ENCODE data around the gene FKBP1A. TPM values are rescaled to one million over a fixed set of nuclear protein-coding genes. Genes with fewer than 3 reads are reported as not detected.

The FKBP1A gene
- total RNA-seq, 1 experiment from 2014 or later = 196 TPM

DNA sequence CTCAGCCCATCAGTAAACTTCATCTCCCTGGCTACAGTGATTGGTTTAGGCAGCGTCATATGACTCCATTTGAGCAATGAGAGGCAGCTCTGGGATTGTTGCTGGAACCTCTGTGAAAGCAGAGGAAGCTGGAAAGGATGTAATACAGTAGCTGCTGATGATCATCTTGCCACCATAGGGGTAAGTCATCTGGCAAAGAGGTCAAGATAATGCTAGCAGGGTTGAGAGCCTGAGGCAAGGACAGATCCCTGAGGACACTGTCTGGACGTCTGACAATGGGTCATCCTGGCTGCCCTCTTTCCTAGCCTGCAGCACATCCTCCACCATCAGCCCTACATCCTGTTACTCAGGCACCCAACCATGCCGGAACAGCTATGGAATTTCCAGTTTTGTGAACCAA is 25.5 kb upstream of the FKBP1A start:
- H3K4ac ChIP-seq (ENCODE audit: low read depth, low read length) = no peak overlapping the region
- H3K56ac ChIP-seq (ENCODE audit: insufficient read length, low read depth, low read length) = no peak overlapping the region
- H3K27ac ChIP-seq (ENCODE audit: insufficient read length, low read depth, low read length) = no peak overlapping the region
- no peak overlapping the region for H4K8ac ChIP-seq (replicated peaks; ENCODE audit: insufficient read length, low read depth, low read length)
- peaks cover 6 to 12% of the 10 kb centered on the region in 2 experiments for H3K4me1 Mint-ChIP-seq
- no peak overlapping the region for H2BK120ac ChIP-seq (ENCODE audit: low read depth, low read length, poor library complexity, severe bottlenecking)
- no peaks in the 10 kb centered on the region for H3K79me2 ChIP-seq (ENCODE audit: insufficient read depth, low read length)
- WGBS (ENCODE audit: extremely low coverage, insufficient read length, low lambda C conversion rate) = no CpG with 5 or more reads among the region's 3 CpGs
- no peak overlapping the region for H3K18ac ChIP-seq (ENCODE audit: insufficient read length, low read depth, low read length)
- no peaks in the 10 kb centered on the region for H3K23me2 ChIP-seq (ENCODE audit: insufficient read length, low read depth, low read length, poor library complexity, severe bottlenecking)
- H3K27me3 Mint-ChIP-seq (ENCODE audit: low read depth) = peaks cover 9% of the 10 kb centered on the region
- H2BK15ac ChIP-seq (ENCODE audit: low read depth, low read length) = no peak overlapping the region
- H3K36me3 Mint-ChIP-seq (ENCODE audit: insufficient read depth in 1 of 3, low read depth in 3 of 3) = peaks cover 2 to 6% (median 4%) of the 10 kb centered on the region in 3 experiments; a peak in 3 of 7 replicates
- no peaks in the 10 kb centered on the region for H3K9me3 ChIP-seq (ENCODE audit: control insufficient read depth, low read depth, low read length)
- no peak overlapping the region for H2BK20ac ChIP-seq (ENCODE audit: low read depth, low read length, poor library complexity, severe bottlenecking)
- no peak overlapping the region for H3K4me2 ChIP-seq (ENCODE audit: insufficient read depth, insufficient read length, low read length)
- no peak overlapping the region for H2AFZ ChIP-seq (ENCODE audit: low read length)
- peaks cover 17 to 38% of the 10 kb centered on the region in 2 experiments for H3K9me3 Mint-ChIP-seq
- no peak overlapping the region for H3K4me3 Mint-ChIP-seq
- no peak overlapping the region for H3T11ph ChIP-seq (ENCODE audit: low read length)
- H3K79me1 ChIP-seq (ENCODE audit: insufficient read depth, low read depth, low read length, poor library complexity, severe bottlenecking) = no peaks in the 10 kb centered on the region
- H3K14ac ChIP-seq (ENCODE audit: insufficient read depth, low read length) = no peak overlapping the region
- H3K27ac Mint-ChIP-seq = no peak overlapping the region
- H4K91ac ChIP-seq (ENCODE audit: insufficient read length, low read depth, low read length) = no peak overlapping the region
- H4K20me1 ChIP-seq (ENCODE audit: control insufficient read depth, insufficient read depth, insufficient read length) = no peaks in the 10 kb centered on the region
- H4K5ac ChIP-seq (ENCODE audit: insufficient read length, low read depth, low read length) = no peak overlapping the region
- H3K9ac ChIP-seq (ENCODE audit: extremely low read depth, insufficient read length, low read length) = no peak overlapping the region
- H3K4me1 ChIP-seq (ENCODE audit: insufficient read depth, low read length) = no peaks in the 10 kb centered on the region
- H2AK5ac ChIP-seq (ENCODE audit: insufficient read length, low read length) = no peak overlapping the region
- no peak overlapping the region for H2BK12ac ChIP-seq (ENCODE audit: insufficient read length, low read depth, low read length)
- TF ChIP-seq CTCF (conservative IDR thresholded peaks at IDR 0.05) = no peak
- no peak for DNase-seq
- no peak overlapping the region for H3K23ac ChIP-seq (ENCODE audit: insufficient read length, low read depth, low read length)
- no peak overlapping the region for H2BK5ac ChIP-seq (ENCODE audit: insufficient read length, low read length)
- H3K27me3 ChIP-seq (ENCODE audit: insufficient read depth, low read length) = no peaks in the 10 kb centered on the region

All from H9 (cell line).